Stimulated activated CD4-positive, alpha-beta T cell treated with anti-CD3 and anti-CD28 coated beads, Interleukin-1b, Interleukin-23, amount 100 ng/mL, for 48 hours (primary cell): ENCODE data around the gene PARD3.

Experiments
- DNase-seq: peaks from one replicate; pipeline ENCODE4 v3.0.0-alpha.2; 2020

The PARD3 gene

GRCh38 chr10:34232481-34232880 lies 582.6 kb downstream of the PARD3 start:
- no peak for DNase-seq

GRCh38 chr10:34231441-34232180 lies 583.5 kb downstream of the PARD3 start:
- DNase-seq = no peak

GRCh38 chr10:34229917-34230316 lies 585.2 kb downstream of the PARD3 start:
- no peak for DNase-seq

- no peak for DNase-seq
Measured at GRCh38 chr10:34228066-34228465, 587.0 kb downstream of the PARD3 start.

- DNase-seq = no peak
Measured at GRCh38 chr10:34224639-34225038, 590.5 kb downstream of the PARD3 start.

GRCh38 chr10:34223658-34224057 lies 591.4 kb downstream of the PARD3 start:
- no peak for DNase-seq

GRCh38 chr10:34222359-34222758 lies 592.7 kb downstream of the PARD3 start:
- no peak for DNase-seq

- no peak for DNase-seq
Measured at GRCh38 chr10:34219753-34220548, 595.1 kb downstream of the PARD3 start.

- no peak for DNase-seq
Measured at GRCh38 chr10:34217524-34217923, 597.6 kb downstream of the PARD3 start.

GRCh38 chr10:34216348-34216945 lies 598.6 kb downstream of the PARD3 start:
- DNase-seq = no peak

GRCh38 chr10:34213805-34214197 lies 601.3 kb downstream of the PARD3 start:
- DNase-seq = no peak

GRCh38 chr10:34213193-34213804 lies 601.8 kb downstream of the PARD3 start:
- no peak for DNase-seq

GRCh38 chr10:34207343-34207742 lies 607.8 kb downstream of the PARD3 start:
- no peak for DNase-seq

GRCh38 chr10:34206935-34207268 lies 608.2 kb downstream of the PARD3 start:
- DNase-seq = no peak

GRCh38 chr10:34206078-34206934 lies 608.8 kb downstream of the PARD3 start:
- DNase-seq = no peak

GRCh38 chr10:34205452-34205851 lies 609.6 kb downstream of the PARD3 start:
- DNase-seq = no peak

GRCh38 chr10:34203966-34204630 lies 611.0 kb downstream of the PARD3 start:
- no peak for DNase-seq

- no peak for DNase-seq
Measured at GRCh38 chr10:34200355-34200901, 614.7 kb downstream of the PARD3 start.

- DNase-seq = no peak
Measured at GRCh38 chr10:34198953-34199352, 616.1 kb downstream of the PARD3 start.

- DNase-seq = no peak
Measured at GRCh38 chr10:34196058-34196433, 619.0 kb downstream of the PARD3 start.

- DNase-seq = no peak
Measured at GRCh38 chr10:34195364-34196057, 619.6 kb downstream of the PARD3 start.
